Peyer's patch (tissue), 4 donors: ENCODE data around the gene TMX4. TPM values are rescaled to one million over a fixed set of nuclear protein-coding genes. Genes with fewer than 3 reads are reported as not detected.

Experiments used
- total RNA-seq, 4 donors: library from RNA; depleted of rRNA; stranded (reverse); fragments of >200 nt; gene quantifications; one replicate each; pipeline ENCODE4 v1.1.0, GENCODE V29; 2016

The TMX4 gene
- total RNA-seq, 4 donors from 2014 or later: 12.9 to 26.6 (median 17.0) TPM

Other genes starting within 250 kb of the TMX4 start
- 1 to 10 TPM in 1 of 4 donors, under 1 TPM in 1, not detected in 2; 0.53 to 1.1 TPM for gene HAO1, start 79.3 kb downstream of the TMX4 start, total RNA-seq
- 10 to 100 TPM in 2 of 4 donors, 1 to 10 TPM in 2; 7.2 to 28.1 (median 9.6) TPM for gene PLCB1, start 112.5 kb upstream of the TMX4 start, total RNA-seq